GM12892 (cell line): ENCODE results near the gene ANK3.

ENCODE experiments used
- POLR2A ChIP-seq: IDR thresholded peaks from 2 replicates; pipeline ENCODE4 v1.6.1; 2011; ENCODE audit warnings: low read depth, low read length, control low read depth
- POLR2AphosphoS5 ChIP-seq: IDR thresholded peaks from 2 replicates; pipeline ENCODE4 v1.6.1; 2011; ENCODE audit warnings: low read depth, low read length, control low read depth

DNA sequence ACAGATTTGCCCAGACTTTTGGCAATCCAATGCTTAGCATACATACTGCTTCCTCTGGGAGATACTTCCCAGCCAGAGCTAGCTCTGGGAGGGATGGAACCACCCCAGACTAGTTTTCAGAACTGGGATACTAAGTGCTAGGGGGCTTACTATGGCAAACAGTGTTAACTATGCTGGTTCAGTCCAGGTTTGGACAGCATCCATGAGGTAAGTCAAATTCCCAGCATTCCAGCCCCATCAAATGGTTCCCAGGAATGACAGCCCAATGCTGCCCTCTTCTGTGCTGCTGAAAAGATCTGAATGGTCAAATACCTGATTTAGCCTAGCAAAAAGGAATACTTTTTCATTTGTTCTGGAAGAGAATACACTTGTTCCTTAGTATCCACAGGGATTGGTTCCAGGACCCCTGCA is 341.6 kb downstream of the ANK3 start:
- no peak for TF ChIP-seq POLR2A
- TF ChIP-seq POLR2AphosphoS5 = no peak
